Measurements from ENCODE around the gene NFX1.

NFX1 gene

GRCh38 chr9:33419708-33420303 is 129.5 kb downstream of the NFX1 start:
- no peak overlapping the region for H3K27ac ChIP-seq (ENCODE audit: extremely low read depth, low read depth, low read length)
- TF ChIP-seq ZNF274 (IDR thresholded peaks at IDR 0.05; ENCODE audit: low read length) (no peak), ZNF274 (tag by site-specific recombination; IDR thresholded peaks at IDR 0.05; ENCODE audit: borderline replicate concordance) (no peak), ZNF623 (tag by site-specific recombination; IDR thresholded peaks at IDR 0.05) (0 out of 2 replicates have a peak, but pooled peaks have one; percentile 12)
- H3K9me3 ChIP-seq (ENCODE audit: control insufficient read depth, insufficient read depth, low read depth, low read length) = no peaks in the 10 kb centered on the region
- H3K4me1 ChIP-seq (ENCODE audit: control insufficient read depth, insufficient read depth, low read length) = 0 out of 2 replicates have a peak, but pooled peaks cover 3% of the 10 kb centered on the region
- no peak overlapping the region for H3K4me3 ChIP-seq (ENCODE audit: low read depth, low read length)
- ChIA-PET POLR2A (no interaction called here), CTCF (interaction anchor here (0.9 to 1.0 kb wide), 2 partner anchors 10 to 44 kb away, joined by 3 read pairs; no protein-coding TSS in a partner anchor)
- H3K36me3 ChIP-seq (ENCODE audit: control insufficient read depth in 2 of 2, insufficient read depth in 1 of 2, low read length in 2 of 2) = no peaks in the 10 kb centered on the region
